H1 (cell line): ENCODE results near the gene SLC25A11. TPM values are rescaled to one million over a fixed set of nuclear protein-coding genes. Genes with fewer than 3 reads are reported as not detected.

Experiments
- CTCF ChIA-PET: fragments of 300-600 bp; sonication (Branson Sonifier 250); formaldehyde crosslinking; loops from one replicate; lab custom pipeline; 2021; ENCODE audit not compliant: partially characterized antibody; lab: Charles Lee
- POLR2A ChIA-PET: fragments of 300-600 bp; sonication (Branson Sonifier 250); formaldehyde crosslinking; loops from one replicate; lab custom pipeline; 2021; ENCODE audit warnings: inconsistent platforms; ENCODE audit not compliant: partially characterized antibody; lab: Charles Lee
- DNase-seq, 2 experiments: peaks; one replicate each; pipeline versions ENCODE4 v3.0.0 to v3.0.0-alpha.2; 2010 to 2022; ENCODE audit warnings: low spot score in 2 of 2, low read depth in 1 of 2, mixed read lengths in 1 of 2
- FAIRE-seq: peaks from 2 replicates; lab custom pipeline; 2011; peaks lifted over from hg19 to GRCh38; lab: Jason Lieb, UNC
- H2AFZ ChIP-seq: 2 replicates; pipeline ENCODE4 v1.8.1; 2012; ENCODE audit warnings: low read length, inconsistent platforms
- H2AK5ac ChIP-seq: 2 replicates; pipeline ENCODE4 v1.6.1; 2013; ENCODE audit warnings: low read depth, low read length
- H2BK120ac ChIP-seq: replicated peaks from 2 replicates; pipeline ENCODE3; 2013; ENCODE audit warnings: low read depth, low read length, inconsistent platforms
- H2BK12ac ChIP-seq: 2 replicates; pipeline ENCODE4 v1.6.1; 2013; ENCODE audit warnings: low read depth, low read length
- H2BK15ac ChIP-seq: 2 replicates; pipeline ENCODE4 v1.6.1; 2013; ENCODE audit warnings: low read length
- H2BK20ac ChIP-seq: 2 replicates; pipeline ENCODE4 v1.6.1; 2013; ENCODE audit warnings: low read length
- H2BK5ac ChIP-seq: 2 replicates; pipeline ENCODE4 v1.6.1; 2013; ENCODE audit warnings: low read depth, low read length
- H3K14ac ChIP-seq: 2 replicates; pipeline ENCODE4 v1.6.1; 2013; ENCODE audit warnings: inconsistent platforms; ENCODE audit not compliant: insufficient read length
- H3K18ac ChIP-seq: 2 replicates; pipeline ENCODE4 v1.6.1; 2013; ENCODE audit warnings: low read length; ENCODE audit errors: extremely low read depth
- H3K23ac ChIP-seq: 2 replicates; pipeline ENCODE4 v1.6.1; 2013; ENCODE audit warnings: inconsistent platforms; ENCODE audit not compliant: insufficient read length
- H3K23me2 ChIP-seq: 2 replicates; pipeline ENCODE4 v1.6.1; 2013; ENCODE audit warnings: low read depth, low read length
- H3K27ac ChIP-seq: 2 replicates; pipeline ENCODE4 v1.6.1; 2011; ENCODE audit warnings: low read depth, low read length, inconsistent platforms
- H3K27me3 ChIP-seq, 4 experiments: replicated peaks in 1 of 4; 1 replicate in 1 of 4; 2 replicates in 3 of 4; pipeline versions ENCODE4 v1.6.1 to v1.8.1; 2011 to 2013; ENCODE audit warnings: low read length in 3 of 4, mild to moderate bottlenecking in 3 of 4, inconsistent platforms in 2 of 4, mixed read lengths in 2 of 4, moderate library complexity in 1 of 4; ENCODE audit not compliant: control insufficient read depth in 3 of 4, insufficient read depth in 3 of 4; ENCODE audit errors: extremely low read depth in 1 of 4
- H3K36me3 ChIP-seq, 4 experiments: 2 replicates each; pipeline versions ENCODE4 v1.6.1 to v1.8.1; 2011 to 2013; ENCODE audit warnings: mild to moderate bottlenecking in 4 of 4, low read length in 3 of 4, moderate library complexity in 2 of 4, control low read depth in 1 of 4, inconsistent platforms in 1 of 4; ENCODE audit not compliant: insufficient read depth in 4 of 4, control insufficient read depth in 2 of 4
- H3K4ac ChIP-seq: replicated peaks from 2 replicates; pipeline ENCODE3; 2013; ENCODE audit warnings: low read length, low read depth, mixed read lengths, inconsistent platforms; ENCODE audit not compliant: insufficient read length
- H3K4me1 ChIP-seq, 4 experiments: replicated peaks in 1 of 4; 1 replicate in 1 of 4; 2 replicates in 3 of 4; pipeline versions ENCODE4 v1.6.1 to v1.8.1; 2011 to 2013; ENCODE audit warnings: low read length in 3 of 4, inconsistent platforms in 2 of 4, mixed read lengths in 1 of 4; ENCODE audit not compliant: insufficient read depth in 4 of 4, control insufficient read depth in 3 of 4
- H3K4me2 ChIP-seq, 2 experiments: 2 replicates each; pipeline versions ENCODE4 v1.6.1 to v1.8.1; 2011 to 2013; ENCODE audit warnings: low read depth in 2 of 2, low read length in 2 of 2, control low read depth in 1 of 2, inconsistent platforms in 1 of 2, mild to moderate bottlenecking in 1 of 2; ENCODE audit not compliant: insufficient read depth in 1 of 2
- H3K4me3 ChIP-seq, 4 experiments: fragments of 200-600, 300-600 bp in 1 of 4; sonication (generic), shearing (Covaris generic), sonication (Bioruptor Twin) in 1 of 4; 2 replicates each; pipeline versions ENCODE4 v1.5.1 to v1.8.1; 2011 to 2016; ENCODE audit warnings: low read length in 4 of 4, low read depth in 3 of 4, control low read depth in 2 of 4, inconsistent platforms in 2 of 4, mild to moderate bottlenecking in 2 of 4, mixed read lengths in 1 of 4, moderate library complexity in 1 of 4; ENCODE audit not compliant: insufficient read depth in 2 of 4; ENCODE audit errors: extremely low read depth in 1 of 4
- H3K56ac ChIP-seq: replicated peaks from 2 replicates; pipeline ENCODE3; 2013; ENCODE audit warnings: low read depth, mild to moderate bottlenecking, mixed read lengths, low read length, inconsistent platforms; ENCODE audit not compliant: insufficient read length
- H3K79me1 ChIP-seq: 2 replicates; pipeline ENCODE4 v1.6.1; 2013; ENCODE audit warnings: low read depth, low read length, control low read depth
- H3K79me2 ChIP-seq, 2 experiments: 2 replicates each; pipeline versions ENCODE4 v1.6.1 to v1.8.1; 2012 to 2013; ENCODE audit warnings: low read length in 2 of 2, mild to moderate bottlenecking in 2 of 2, inconsistent platforms in 1 of 2; ENCODE audit not compliant: insufficient read depth in 2 of 2, control insufficient read depth in 1 of 2
- H3K9ac ChIP-seq, 4 experiments: replicated peaks in 1 of 4; 1 replicate in 1 of 4; 2 replicates in 3 of 4; pipeline versions ENCODE4 v1.6.1 to v1.8.1; 2011 to 2013; ENCODE audit warnings: low read depth in 3 of 4, low read length in 3 of 4, control low read depth in 2 of 4, mild to moderate bottlenecking in 2 of 4, moderate library complexity in 2 of 4, inconsistent platforms in 1 of 4; ENCODE audit errors: extremely low read depth in 1 of 4
- H3K9me3 ChIP-seq, 2 experiments: 2 replicates each; pipeline versions ENCODE4 v1.6.1 to v1.8.1; 2012 to 2013; ENCODE audit warnings: mild to moderate bottlenecking in 2 of 2, moderate library complexity in 2 of 2, control low read depth in 1 of 2, inconsistent platforms in 1 of 2, low read depth in 1 of 2, low read length in 1 of 2, mixed read lengths in 1 of 2; ENCODE audit not compliant: insufficient read depth in 2 of 2
- H4K20me1 ChIP-seq, 2 experiments: replicated peaks in 1 of 2; 2 replicates each; pipeline versions ENCODE3 to v1.8.1; 2011 to 2013; ENCODE audit warnings: inconsistent platforms in 2 of 2, low read length in 2 of 2, mild to moderate bottlenecking in 1 of 2; ENCODE audit not compliant: insufficient read depth in 2 of 2, control insufficient read depth in 1 of 2
- H4K5ac ChIP-seq: 2 replicates; pipeline ENCODE4 v1.6.1; 2013; ENCODE audit warnings: low read length, low read depth, mixed read lengths, inconsistent platforms; ENCODE audit not compliant: insufficient read length
- H4K8ac ChIP-seq: 2 replicates; pipeline ENCODE4 v1.8.0; 2013; ENCODE audit warnings: mild to moderate bottlenecking, moderate library complexity, low read length, inconsistent platforms; ENCODE audit not compliant: insufficient read depth; ENCODE audit errors: extremely low read depth
- H4K91ac ChIP-seq: replicated peaks from 2 replicates; pipeline ENCODE3; 2013; ENCODE audit warnings: low read length, mixed read lengths, inconsistent platforms; ENCODE audit not compliant: insufficient read length
- ATF2 ChIP-seq: IDR thresholded peaks from 2 replicates; pipeline ENCODE4 v1.6.1; 2012; ENCODE audit warnings: low read length, inconsistent platforms
- BRCA1 ChIP-seq: IDR thresholded peaks from 2 replicates; pipeline ENCODE4 v1.6.1; 2012; ENCODE audit warnings: low read depth, low read length, improper control_type of control experiment
- CEBPB ChIP-seq: IDR thresholded peaks from 2 replicates; pipeline ENCODE4 v1.6.1; 2012; ENCODE audit warnings: low read depth, low read length
- CREB1 ChIP-seq: IDR thresholded peaks from 2 replicates; pipeline ENCODE4 v1.6.1; 2012; ENCODE audit warnings: inconsistent platforms
- JUN ChIP-seq: IDR thresholded peaks from 2 replicates; pipeline ENCODE4 v1.6.1; 2011; ENCODE audit warnings: low read depth, mild to moderate bottlenecking, improper control_type of control experiment, low read length
- KDM5A ChIP-seq: fragments of 200-600 bp; IDR thresholded peaks from 2 replicates; pipeline ENCODE4 v1.7.1; 2012; ENCODE audit warnings: mild to moderate bottlenecking, low read length, inconsistent platforms, mixed read lengths
- NRF1 ChIP-seq: IDR thresholded peaks from 2 replicates; pipeline ENCODE4 v1.6.1; 2011; ENCODE audit warnings: mild to moderate bottlenecking, low read depth, low read length, improper control_type of control experiment
- PHF8 ChIP-seq: fragments of 200-600 bp; sonication (generic); conservative IDR thresholded peaks from 2 replicates; pipeline ENCODE4 v1.7.1; 2012; ENCODE audit warnings: low read depth, mild to moderate bottlenecking, inconsistent platforms, low read length, moderate library complexity
- RNF2 ChIP-seq: fragments of 200-900, 300-1000 bp; sonication (generic); IDR thresholded peaks from 2 replicates; pipeline ENCODE4 v1.7.1; 2016; ENCODE audit warnings: borderline replicate concordance, low read depth, mild to moderate bottlenecking, antibody characterized with exemption, low read length; ENCODE audit not compliant: poor library complexity, severe bottlenecking; ENCODE audit errors: missing control alignments
- SP2 ChIP-seq: IDR thresholded peaks from 2 replicates; pipeline ENCODE4 v1.6.1; 2012; ENCODE audit warnings: mild to moderate bottlenecking, low read length, inconsistent platforms
- TCF12 ChIP-seq: IDR thresholded peaks from 2 replicates; pipeline ENCODE4 v1.6.1; 2011; ENCODE audit warnings: low read depth, mild to moderate bottlenecking, low read length
- WGBS, 2 experiments: shearing (Covaris generic) in 1 of 2; methylation state at CpG; one replicate each; pipeline versions ENCODE4 v1.1.6 to v1.1.7; 2013 to 2015; ENCODE audit warnings: low lambda C conversion rate in 2 of 2, mixed read lengths in 2 of 2, inconsistent platforms in 1 of 2, low coverage in 1 of 2, missing lambda C conversion rate in 1 of 2; ENCODE audit not compliant: insufficient replicate concordance in 2 of 2, insufficient coverage in 1 of 2, insufficient read length in 1 of 2; ENCODE audit errors: extremely low coverage in 1 of 2, missing lambda C conversion rate in 1 of 2; 5-methylcytosine and 5-hydroxymethylcytosine counted together
- polyA plus RNA-seq, 7 experiments: library from polyadenylated mRNA; depleted of rRNA in 3 of 7; stranded (reverse) in 5 of 7; unstranded in 2 of 7; fragments of >200 nt in 5 of 7; fragments of 200-250 nt in 2 of 7; gene quantifications; 1 replicate in 5 of 7; 2 replicates in 1 of 7; 4 replicates in 1 of 7; pipeline versions ENCODE4 v1.2.1 to v1.2.3, GENCODE V29; 2011 to 2013; ENCODE audit warnings: missing spikeins in 2 of 7, mixed read lengths in 2 of 7
- total RNA-seq: library from RNA; stranded (reverse); fragmentation: NEBNext Ultra II Directional; extraction: Animal tissue kit (Norgen Biotek cat#: 25700); gene quantifications from 2 replicates; pipeline ENCODE4 v1.2.1, GENCODE V29; 2021
- TF ChIP-seq, protein P1 (sequence below): IDR thresholded peaks from 2 replicates; pipeline ENCODE4 v1.6.1; 2012; ENCODE audit warnings: inconsistent platforms

SLC25A11 gene
- total and polyA plus RNA-seq, 2 of the 8 experiments (the other 6 are each of a cell fraction or from before 2014, with no cell fraction given), result 55.9 to 97.0 TPM

DNA sequence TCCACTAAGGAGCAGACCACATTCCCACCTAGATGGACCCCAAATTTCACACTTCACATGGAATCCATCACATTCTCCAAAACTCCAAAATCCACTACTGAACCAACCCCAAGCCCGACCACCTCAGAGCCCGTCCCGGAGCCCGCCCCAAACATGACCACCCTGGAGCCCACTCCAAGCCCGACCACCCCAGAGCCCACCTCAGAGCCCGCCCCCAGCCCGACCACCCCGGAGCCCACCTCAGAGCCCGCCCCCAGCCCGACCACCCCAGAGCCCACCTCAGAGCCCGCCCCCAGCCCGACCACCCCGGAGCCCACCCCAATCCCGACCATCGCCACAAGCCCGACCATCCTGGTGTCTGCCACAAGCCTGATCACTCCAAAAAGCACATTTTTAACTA lies 6.2 kb downstream of the SLC25A11 start:
- 97% methylated on average over 5 of the region's 16 CpGs; no CpG with 5 or more reads in 1 of the 2 experiments for WGBS, 2 experiments
- no peaks in the 10 kb centered on the region for H3K27me3 ChIP-seq
- ChIA-PET CTCF (interaction anchor here (1.0 to 1.3 kb wide), 6 partner anchors 8 to 30 kb away, joined by 3 to 10 read pairs (median 4); no protein-coding TSS in a partner anchor), POLR2A (interaction anchor here (1.0 to 27.4 kb wide), 10 partner anchors 10 to 33 kb away, joined by 3 to 987 read pairs (median 10); partner anchors contain the start of genes C17orf107, CHRNE, ENO3 and PFN1)
- no peak overlapping the region for H3K56ac ChIP-seq
- H2AK5ac ChIP-seq, result no peak overlapping the region
- peaks cover 0 to 6% of the 10 kb centered on the region in 2 experiments; a peak in 3 of 4 replicates for H3K79me2 ChIP-seq
- H3K79me1 ChIP-seq, result peaks cover 3% of the 10 kb centered on the region
- no peak overlapping the region for H2BK5ac ChIP-seq
- H3K14ac ChIP-seq, result no peak overlapping the region
- H3K4ac ChIP-seq, result no peak overlapping the region
- H2BK120ac ChIP-seq, result no peak overlapping the region
- no peak overlapping the region; the same call in 1 of the 2 replicates for H4K8ac ChIP-seq
- no peak overlapping the region for H4K5ac ChIP-seq
- no peak overlapping the region for H3K4me2 ChIP-seq
- no peak overlapping the region for H3K9ac ChIP-seq
- no peak overlapping the region for H3K18ac ChIP-seq
- H3K27ac ChIP-seq, result no peak overlapping the region
- no peak overlapping the region for H4K91ac ChIP-seq
- no peak overlapping the region for H2BK15ac ChIP-seq
- H2BK20ac ChIP-seq, result no peak overlapping the region
- no peak for FAIRE-seq
- no peak for DNase-seq
- H2BK12ac ChIP-seq, result no peak overlapping the region
- no peak overlapping the region for H3K23ac ChIP-seq
- H4K20me1 ChIP-seq, result peaks cover 0 to 1% of the 10 kb centered on the region in 2 experiments
- 0 out of 2 replicates have a peak, but pooled peaks cover 2% of the 10 kb centered on the region for H3K23me2 ChIP-seq
- no peak overlapping the region for H2AFZ ChIP-seq
- no peaks in the 10 kb centered on the region for H3K9me3 ChIP-seq
- no peak overlapping the region for H3K4me3 ChIP-seq
- peaks cover 0 to 5% (median 3%) of the 10 kb centered on the region in 4 experiments; a peak in 6 of 7 replicates for H3K4me1 ChIP-seq
- peaks cover 9 to 16% (median 13%) of the 10 kb centered on the region in 4 experiments for H3K36me3 ChIP-seq
- no peak for TF ChIP-seq RNF2
- TF ChIP-seq CEBPB, result no peak
- TF ChIP-seq JUN, result no peak
- TF ChIP-seq, protein P1, sequence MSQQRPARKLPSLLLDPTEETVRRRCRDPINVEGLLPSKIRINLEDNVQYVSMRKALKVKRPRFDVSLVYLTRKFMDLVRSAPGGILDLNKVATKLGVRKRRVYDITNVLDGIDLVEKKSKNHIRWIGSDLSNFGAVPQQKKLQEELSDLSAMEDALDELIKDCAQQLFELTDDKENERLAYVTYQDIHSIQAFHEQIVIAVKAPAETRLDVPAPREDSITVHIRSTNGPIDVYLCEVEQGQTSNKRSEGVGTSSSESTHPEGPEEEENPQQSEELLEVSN, result no peak
- no peak for TF ChIP-seq SP2
- TF ChIP-seq ATF2, result no peak
- no peak for TF ChIP-seq BRCA1
- TF ChIP-seq NRF1, result no peak
- TF ChIP-seq KDM5A, result no peak
- TF ChIP-seq TCF12, result no peak
- no peak for TF ChIP-seq PHF8
- no peak for TF ChIP-seq CREB1
